HTERT RPE-1 (cell line): ENCODE measurements around the gene UBL5.

Source experiments
- in situ Hi-C: fragments of 300-500 bp; cut with MboI; formaldehyde crosslinking; loops from 4 replicates; pipeline ENCODE4 v1.14.3; 2020; ENCODE audit warnings: low sequenced_read_pairs

Gene UBL5

DNA sequence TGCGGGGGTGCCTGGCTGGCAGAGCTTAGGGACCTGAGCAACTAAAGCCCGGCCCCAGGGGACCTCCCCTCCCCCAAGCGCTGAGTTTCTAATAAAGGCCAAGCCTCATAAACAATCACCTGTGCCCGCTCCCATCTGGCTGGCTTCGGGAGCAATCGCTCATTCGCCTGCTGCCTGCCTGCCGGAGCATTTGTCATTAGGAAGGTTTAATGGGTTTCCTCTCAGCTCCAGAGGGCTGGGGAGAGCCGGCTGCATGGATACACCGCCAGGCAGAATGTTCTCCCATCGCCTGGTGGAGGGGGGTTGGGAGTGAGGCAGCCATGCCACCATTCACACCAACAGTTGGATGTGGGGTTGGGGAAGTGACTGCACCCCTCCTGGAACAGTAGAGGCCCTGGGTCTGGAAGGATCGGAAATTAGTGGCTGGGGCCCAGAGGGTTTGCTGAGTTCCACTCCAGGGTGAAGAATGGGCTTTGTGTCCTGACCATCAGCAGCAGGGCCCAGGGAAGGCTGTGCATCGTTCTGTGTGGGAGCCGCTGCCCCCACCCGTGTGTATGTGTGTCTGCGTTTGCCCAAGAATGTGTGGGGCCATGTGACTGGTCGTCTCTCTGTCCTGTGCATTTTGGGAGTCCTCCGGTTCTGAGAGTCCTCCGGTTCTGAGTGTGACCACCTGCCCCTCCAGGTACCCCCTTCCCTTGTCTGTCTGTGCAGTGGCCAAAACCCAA, 22.7 kb downstream of the UBL5 start:
- in situ Hi-C loops = no loop called here

DNA sequence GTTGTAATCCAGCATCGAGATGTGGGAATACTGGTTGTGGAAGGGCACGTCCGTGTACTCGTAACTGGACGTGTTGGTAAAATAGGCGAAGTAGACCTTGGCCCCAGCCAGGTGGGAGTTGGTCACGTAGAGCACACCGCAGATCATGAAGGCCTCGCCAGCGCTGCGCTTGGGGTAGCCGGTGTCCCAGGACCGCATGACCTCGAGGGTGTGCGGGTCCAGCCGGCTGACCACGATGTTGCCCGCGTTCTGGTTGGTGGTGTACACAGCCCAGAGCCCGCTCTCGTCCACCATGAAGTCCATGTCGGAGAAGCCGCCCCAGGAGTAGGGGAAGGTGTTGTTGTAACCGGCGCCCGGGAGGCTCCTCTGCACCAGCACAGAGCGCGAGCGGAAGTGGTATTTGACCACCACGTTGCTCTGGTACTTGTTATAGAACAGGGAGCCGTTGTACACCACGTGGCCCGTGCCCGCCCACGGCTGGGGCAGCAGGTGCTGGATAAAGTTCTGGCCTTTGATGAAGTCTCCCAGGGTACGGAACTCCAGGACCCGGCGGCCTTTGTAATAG, 26.6 kb downstream of the UBL5 start:
- in situ Hi-C loops = no loop called here

DNA sequence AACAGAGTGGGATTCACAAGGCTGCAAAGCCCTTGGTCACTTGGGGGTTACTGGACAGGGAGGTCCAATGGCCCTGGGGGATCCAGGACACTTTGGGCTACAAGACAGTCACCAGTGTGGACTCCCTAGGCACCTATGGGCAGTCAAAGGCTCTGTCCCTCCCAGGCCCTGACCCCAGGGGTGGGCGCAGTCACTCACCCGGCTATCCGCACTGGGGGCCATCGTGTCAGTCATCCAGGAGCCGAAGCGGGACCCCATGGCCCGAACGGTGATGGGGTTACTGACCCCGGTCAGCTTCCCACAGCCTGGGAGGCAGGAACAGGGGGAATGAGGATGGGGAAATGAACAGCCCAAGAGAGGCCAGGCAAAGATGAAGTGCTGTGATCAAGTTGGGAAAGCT, 28.9 kb downstream of the UBL5 start:
- in situ Hi-C loops = no loop called here

DNA sequence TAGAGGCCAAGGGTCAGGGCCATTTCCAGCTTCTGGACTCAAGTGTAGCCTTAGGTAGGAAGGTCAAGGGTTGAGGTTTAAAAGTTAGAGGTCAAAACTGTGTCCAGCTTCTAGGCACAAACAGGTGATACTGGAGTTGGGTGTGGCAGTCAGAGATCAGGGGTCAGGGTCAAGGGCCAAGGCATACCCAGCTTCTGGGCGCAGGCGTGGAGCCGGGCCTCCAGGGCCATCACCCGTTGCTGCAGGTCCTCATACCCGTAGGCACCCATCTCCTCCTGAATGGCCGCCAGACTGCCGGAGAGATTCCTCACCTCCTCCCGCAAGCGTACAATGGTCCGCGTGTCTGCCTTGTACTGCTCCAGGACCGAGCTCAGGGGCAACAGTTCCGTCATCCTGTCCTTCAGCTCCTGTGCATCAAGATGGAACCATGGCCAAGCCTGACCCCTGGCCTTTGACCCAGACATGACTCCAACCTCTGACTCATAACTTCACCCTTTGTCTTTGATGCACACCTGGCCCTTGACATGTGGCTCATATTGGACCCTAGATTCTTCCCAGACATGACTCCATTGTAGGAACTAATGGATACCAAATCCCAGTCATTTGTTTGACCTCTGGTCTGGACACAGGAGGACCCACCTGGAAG, 29.5 kb downstream of the UBL5 start:
- in situ Hi-C loops = no loop called here

DNA sequence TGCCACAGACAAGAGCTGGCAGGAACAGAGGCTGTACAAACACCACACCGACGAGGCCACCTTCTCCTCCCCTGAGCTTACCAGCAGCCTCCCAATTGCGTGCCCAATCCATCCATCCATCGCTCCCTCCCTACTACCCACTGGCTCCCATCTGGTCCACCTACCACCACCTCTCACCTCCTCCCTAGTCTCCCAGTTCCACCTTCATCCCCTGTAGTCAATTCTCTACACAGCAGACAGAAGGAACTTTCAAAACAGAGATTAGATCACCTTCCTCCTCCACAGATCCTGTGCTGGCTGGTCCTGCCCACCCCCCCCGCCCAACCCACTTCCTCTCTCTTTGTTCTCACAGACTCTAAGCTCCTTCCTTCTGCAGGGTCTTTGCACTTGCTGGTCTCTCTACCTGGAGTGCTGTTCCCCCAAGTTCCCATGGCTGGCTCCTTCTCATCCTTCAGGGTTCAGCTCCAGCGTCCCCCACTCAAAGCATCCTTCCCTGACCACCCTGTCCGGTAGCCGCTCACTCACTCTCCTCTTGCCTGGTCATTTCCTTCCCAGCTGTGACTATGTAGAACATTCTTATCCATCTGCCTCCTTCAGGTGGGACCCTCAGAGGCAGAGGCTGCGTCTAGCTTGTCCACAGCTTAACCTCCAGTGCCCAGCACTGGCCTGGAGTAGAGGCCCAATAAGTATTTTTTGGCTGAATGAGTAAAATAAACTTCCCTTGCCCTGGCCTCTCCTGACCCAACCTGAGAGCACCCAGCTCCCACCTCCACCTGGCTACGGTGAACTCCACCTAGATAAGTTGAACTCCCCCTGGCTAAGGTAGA, 30.4 kb downstream of the UBL5 start:
- in situ Hi-C loops = no loop called here

DNA sequence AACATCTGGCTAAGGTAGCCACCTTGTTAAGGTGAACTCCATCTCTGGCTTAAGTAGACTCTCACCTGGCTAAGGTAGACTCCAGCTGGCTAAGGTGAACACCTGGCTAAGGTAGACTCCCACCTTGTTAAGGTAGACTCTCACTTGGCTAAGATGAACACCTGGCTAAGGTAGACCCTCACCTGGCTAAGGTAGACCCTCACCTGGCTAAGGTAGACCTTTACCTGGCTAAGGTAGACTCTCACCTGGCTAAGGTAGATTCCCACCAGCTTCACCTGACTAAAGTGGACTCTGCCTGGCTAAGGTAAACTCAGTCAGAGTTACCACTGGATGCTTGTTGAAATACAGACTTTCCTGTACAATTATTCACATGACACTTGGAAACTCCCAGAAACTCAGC, 31.0 kb downstream of the UBL5 start:
- in situ Hi-C loops = no loop called here

DNA sequence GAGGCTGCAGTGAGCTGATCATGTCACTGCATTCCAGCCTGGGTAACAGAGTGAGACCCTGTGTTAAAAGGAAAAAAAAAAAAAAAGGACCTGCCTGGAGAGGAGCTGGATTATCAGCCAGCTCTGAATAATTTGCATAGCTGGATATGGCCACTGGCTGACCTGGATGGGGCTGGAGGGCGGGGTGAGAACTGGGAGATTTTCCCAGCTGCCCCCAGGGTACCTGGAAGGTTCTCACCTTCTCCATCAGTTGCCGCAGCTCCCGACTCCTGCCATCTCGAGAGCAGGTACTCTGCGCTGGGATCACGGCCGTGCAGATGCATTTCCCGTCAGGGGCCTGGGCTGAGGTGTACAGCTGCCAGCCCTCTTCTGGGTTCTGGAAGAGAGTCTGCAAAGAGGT, 32.7 kb downstream of the UBL5 start:
- in situ Hi-C loops = no loop called here

DNA sequence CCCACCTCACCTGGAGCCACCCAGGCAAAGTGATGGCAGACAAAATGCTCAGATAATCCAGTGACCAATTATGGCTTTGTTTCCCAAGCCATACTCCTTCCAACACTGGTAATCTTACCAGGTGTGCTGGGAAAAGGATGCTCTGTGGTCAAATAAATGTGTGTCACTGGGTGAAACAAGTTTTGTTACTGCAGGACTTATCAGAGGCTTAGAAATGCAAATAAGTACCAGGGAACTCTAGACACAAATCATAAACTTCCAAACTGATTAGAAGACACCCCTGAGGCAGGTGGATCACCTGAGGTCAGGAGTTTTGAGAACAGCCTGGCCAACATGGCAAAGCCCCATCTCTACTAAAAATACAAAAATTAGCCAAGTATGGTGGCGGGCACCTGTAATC, 33.8 kb downstream of the UBL5 start:
- in situ Hi-C loops = no loop called here

DNA sequence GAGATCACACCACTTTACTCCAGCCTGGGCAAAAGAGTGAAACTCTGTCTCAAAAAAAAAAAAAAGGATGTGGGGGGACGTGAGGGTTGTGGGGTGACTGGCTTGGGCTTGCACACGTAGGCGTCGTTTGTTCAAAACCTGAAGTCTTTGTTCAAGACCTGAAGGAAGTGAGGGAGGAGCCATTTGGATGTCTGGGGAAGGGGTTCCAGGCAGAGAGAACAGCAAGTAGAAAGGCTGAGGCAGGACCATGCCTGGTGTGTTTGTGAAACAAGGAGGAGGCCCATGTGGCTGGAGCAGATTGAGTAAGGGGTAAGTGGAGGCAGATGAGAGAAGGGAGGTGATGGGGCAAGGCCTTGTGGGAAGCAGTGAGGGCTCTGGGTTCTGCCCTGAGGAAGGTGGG, 35.2 kb downstream of the UBL5 start:
- in situ Hi-C loops = no loop called here

DNA sequence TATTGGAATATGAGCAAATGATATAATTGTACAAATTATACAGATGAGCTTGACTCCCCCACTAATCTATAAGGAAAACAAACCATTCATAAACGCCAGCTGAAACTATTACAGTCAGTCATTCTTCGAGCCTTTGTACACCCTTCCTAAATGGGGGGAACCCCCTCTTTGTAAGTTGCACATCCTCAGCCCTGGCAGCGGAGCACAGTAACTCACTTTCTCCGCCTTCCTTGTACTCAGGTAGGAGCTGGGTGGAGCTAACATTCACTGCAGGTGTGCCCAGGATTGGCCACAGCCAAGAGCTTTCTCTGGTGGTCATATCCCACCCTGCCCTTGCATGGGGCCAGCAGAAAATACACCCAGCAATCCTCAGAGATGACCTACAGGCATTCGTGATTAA, 36.0 kb downstream of the UBL5 start:
- in situ Hi-C loops = no loop called here

DNA sequence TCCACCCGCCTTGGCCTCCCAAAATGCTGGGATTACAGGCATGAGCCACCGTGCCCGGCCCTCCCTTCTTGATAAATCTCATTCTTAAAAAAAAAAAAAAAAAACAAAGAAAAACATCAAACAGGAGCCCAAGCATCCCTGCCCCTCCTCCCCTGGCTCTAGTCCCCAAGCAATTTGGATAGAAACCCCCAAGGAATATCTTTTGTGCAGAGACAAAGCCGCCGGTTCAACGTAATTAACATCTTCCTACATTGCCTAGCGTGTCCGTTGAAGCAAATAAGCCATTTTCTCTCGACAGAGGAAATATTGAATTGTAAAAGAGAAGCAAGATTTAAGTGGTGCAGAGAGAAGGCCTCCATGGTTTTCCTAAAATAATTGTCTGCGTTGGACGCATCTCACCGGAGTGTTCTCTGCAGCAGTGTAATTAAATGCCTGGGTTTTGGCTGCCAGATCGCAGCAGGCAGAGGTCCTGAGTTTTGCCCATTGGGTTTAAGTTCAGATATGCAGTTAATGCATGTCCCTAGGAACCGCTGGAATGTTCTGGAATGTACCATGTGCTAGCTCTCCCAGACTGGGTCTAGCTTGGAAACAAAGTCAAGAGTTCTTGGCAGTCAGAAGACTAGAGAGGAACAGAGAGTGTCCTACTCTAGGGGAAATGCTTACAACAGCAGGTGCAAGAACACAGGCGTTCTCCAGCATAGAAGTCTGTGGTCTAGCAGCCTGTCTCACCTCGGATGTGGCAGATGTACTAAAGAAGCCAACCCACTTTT, 38.2 kb downstream of the UBL5 start:
- in situ Hi-C loops = no loop called here

DNA sequence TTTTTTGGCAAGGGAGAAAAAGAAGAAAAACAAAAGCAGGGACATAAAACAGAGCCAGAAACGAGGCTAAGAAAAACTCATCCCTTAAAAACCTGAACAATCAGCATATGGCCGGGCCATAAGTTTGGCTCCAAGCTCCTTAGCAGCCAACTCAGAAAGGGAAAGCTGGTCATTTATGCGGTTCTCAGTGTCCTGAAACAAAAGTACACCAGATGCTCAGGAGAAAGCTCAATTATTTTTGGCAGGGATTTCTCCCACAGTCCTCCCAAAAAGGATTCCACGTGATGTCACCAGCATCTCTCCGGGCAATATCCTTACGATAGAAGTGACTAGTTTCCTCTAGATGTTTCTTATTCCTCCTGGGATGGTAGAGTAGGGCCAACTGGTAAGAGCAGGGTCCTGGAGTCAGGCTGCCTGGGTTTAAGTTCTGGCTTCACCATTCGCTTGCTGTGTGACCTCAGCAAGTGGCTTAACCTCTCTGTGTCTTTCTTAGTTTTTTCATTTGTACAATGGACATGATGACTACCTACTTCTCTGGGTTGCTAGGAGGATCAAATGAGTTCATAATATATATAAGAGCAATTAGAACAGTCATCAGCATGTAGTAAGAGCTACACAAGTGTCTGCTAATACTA, 41.4 kb downstream of the UBL5 start:
- in situ Hi-C loops = no loop called here

DNA sequence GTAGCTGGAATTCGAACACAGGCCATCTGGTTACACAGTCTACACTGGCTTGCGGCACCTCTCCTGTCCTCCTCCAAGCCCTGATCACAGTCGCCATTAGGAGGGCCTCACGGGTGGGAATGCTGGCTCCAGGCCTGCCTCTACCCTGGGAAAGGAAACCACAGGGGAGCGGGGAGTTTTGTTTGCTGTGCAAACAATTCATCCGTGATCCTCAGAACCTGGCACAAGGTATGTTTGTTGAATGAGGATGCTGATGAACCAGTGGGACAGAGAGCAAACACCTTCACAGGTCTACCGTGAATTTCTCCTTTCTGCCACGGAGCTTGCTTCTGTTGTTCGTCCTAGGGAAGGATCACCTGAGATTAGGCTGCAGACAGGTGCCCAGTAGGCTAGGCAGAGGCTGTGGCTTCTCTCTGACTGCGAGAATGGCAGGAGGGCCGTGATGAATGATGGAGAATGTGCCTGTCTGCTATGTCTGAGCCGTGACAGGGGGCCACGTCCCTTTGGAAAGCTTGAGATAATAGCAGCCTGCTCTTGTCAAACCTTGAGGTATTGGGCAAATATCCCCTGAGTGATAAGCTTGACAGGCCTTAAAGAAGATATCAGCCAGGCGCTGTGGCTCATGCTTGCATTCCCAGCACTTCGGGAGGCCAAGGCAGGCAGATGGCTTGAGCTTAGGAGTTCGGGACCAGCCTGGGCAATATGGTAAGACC, 44.1 kb downstream of the UBL5 start:
- in situ Hi-C loops = no loop called here

DNA sequence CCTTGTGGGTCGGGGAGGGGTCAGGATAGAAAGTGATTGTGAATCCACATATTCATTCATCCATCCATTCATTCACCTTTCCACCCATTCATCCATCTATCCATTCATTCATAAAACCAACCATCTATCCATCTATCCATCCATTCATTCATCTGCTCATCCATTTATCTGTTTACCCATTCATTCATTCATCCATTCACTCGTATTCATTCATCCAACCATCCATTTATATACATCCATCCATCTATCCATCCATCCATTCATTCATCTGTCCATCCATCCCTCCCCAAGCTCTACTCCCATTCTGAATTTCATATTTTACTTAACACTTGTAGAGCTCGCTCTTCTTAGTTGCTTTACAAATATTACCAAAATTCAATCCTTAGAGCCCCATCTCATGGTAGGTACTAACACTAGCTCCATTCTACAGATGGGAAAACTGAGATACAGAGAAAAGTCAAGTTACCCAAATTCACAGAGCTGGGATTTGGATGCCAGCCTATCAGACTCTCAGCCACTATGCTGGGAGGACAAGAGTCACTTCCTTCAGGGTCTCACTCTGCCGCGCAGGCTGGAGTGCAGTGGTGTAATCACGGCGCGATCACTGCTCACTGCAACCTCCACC, 45.0 kb downstream of the UBL5 start:
- in situ Hi-C loops = no loop called here

DNA sequence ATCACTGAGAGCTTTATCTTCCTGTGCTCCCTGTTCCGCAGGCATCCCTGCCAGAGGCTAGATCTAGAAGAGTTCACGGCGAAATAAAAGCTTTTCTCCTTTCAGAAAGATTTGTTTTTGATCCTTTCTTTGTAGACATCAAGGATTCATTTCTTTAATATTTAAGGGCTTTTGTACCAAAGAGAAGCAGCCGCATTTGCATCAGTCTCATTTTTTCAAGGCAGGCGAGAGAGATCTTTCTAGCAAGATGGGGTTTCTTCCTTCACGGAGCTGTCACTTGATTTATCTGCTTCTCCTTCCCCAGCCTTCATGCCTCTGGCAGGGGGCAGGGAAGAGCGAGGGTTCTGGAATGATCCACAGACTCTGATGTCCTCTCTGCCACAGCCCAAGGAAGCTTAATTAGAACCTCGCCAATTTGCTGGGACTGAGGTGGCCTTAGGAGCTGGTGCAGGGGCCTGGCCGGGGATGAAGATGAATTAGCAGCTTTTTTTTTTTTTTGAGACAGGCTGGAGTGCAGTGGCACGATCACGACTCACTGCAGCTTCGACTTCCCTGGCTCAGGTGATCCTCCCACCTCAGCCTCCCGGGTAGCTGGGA, 47.4 kb downstream of the UBL5 start:
- in situ Hi-C loops = no loop called here

DNA sequence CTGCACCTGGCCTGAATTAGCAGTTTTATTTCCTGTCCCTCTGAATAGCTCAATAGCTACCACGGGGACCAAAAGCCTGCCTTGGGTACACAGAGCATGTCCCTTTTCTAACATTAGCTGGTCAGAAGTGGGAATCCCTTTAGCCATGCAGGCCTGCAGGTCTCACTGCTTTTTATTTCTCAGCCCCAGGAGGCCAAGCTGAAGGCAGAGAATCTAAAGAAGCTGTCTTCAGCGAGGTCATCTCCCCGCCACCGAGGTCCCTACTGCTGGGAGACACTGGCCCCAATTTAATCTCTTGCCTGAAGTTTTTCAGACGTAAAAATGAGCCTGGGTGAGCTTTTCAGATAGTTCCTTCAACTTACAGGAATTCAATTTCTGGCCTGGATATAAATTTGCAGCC, 48.1 kb downstream of the UBL5 start:
- in situ Hi-C loops = no loop called here

DNA sequence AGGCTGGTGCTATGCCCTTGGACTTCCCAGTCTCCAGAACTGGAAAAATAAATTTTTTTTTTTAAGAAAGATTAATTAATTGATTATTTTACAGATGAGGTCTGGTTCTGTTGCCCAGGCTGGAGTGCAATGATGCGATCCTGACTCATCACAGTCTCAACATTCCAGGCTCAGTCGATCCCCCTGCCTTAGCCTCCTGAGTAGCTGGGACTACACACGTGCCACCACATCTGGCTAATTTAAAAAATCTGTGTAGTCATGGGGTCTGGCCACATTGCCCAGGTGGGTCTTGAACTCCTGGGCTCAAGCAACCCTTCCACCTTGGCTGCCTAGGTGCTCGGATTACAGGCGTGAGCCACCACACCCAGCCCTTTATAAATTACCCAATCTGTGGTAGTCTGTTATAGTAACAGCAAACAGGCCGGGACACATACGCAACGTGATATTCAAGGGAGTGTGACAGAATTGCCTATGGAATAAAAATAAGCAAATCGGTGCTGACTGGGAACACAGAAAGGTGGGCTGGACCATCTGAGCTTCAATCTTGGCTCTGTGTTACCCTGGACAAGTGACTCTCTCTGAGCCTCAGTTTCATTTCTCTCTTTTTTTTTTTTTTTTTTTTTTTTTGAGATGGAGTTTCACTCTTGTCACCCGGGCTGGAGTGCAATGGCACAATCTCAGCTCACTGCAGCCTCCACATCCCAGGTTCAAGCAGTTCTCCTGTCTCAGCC, 50.2 kb downstream of the UBL5 start:
- in situ Hi-C loops = no loop called here

DNA sequence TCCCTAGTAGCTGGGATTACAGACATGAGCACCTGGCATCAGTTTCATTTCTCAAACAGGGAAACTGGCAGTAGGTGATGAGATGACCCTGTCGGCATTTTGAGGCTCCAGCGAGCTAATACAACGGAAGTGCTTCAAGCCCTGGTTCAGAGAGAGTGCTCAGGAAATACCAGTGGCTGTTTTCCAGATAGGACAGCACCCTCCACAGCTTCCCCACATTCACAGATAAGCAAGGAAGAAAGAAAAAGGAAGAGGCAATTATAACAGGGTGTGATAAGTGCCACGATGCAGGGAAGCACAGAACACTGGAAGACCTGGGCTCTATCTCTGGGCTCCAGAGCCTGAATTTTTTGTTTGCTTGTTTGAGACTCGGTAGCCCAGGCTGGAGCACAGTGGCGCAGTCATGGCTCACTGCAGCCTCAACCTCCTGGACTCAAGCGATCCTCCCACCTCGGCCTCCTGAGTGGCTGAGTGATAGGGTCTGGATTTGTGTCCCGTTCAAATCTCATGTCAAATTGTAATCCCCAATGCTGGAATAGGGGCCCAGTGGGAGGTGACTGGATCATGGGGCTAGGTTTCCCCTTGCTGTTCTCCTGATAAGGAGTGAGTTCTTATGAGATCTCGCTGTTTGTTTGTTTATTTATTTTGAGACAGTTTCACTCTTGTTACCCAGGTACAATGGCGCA, 50.9 kb downstream of the UBL5 start:
- in situ Hi-C loops = no loop called here
